GM23338 (cell line): ENCODE measurements around the gene PAM. TPM values are rescaled to one million over a fixed set of nuclear protein-coding genes. Genes with fewer than 3 reads are reported as not detected.

Source experiments
- ATAC-seq: fragments of 200-7000 bp; cut with Tn5 transposase; 3 replicates; pipeline ENCODE4 v1.9.1; 2020
- DNase-seq: peaks from one replicate; pipeline ENCODE4 v3.0.0-alpha.2; 2015; ENCODE audit warnings: low spot score
- H2AFZ ChIP-seq: fragments of 200-600 bp; sonication (generic); 2 replicates; pipeline ENCODE4 v1.8.0; 2016; ENCODE audit warnings: antibody characterized with exemption, mild to moderate bottlenecking, moderate library complexity
- H3F3A ChIP-seq: fragments of 200-600 bp; sonication (generic); replicated peaks from 2 replicates; pipeline ENCODE4 v1.8.0; 2017; ENCODE audit warnings: antibody characterized with exemption, mixed run types, low read depth
- H3K27ac ChIP-seq: fragments of 200-600 bp; sonication (generic); 2 replicates; pipeline ENCODE4 v1.6.1; 2016; ENCODE audit warnings: low read depth
- H3K27me3 ChIP-seq: fragments of 200-600 bp; sonication (generic); 2 replicates; pipeline ENCODE4 v1.8.0; 2016; ENCODE audit warnings: mild to moderate bottlenecking, mixed run types, moderate library complexity; ENCODE audit not compliant: insufficient read depth
- H3K36me3 ChIP-seq: fragments of 200-600 bp; sonication (generic); 2 replicates; pipeline ENCODE4 v1.8.0; 2016; ENCODE audit warnings: mild to moderate bottlenecking; ENCODE audit not compliant: insufficient read depth
- H3K4me1 ChIP-seq: fragments of 200-600 bp; sonication (generic); 2 replicates; pipeline ENCODE4 v1.8.0; 2016; ENCODE audit warnings: mild to moderate bottlenecking, moderate library complexity; ENCODE audit not compliant: insufficient read depth
- H3K4me2 ChIP-seq: fragments of 200-600 bp; sonication (generic); 2 replicates; pipeline ENCODE4 v1.7.1; 2017; ENCODE audit warnings: mixed run types
- H3K4me3 ChIP-seq: fragments of 200-600 bp; sonication (generic); 2 replicates; pipeline ENCODE4 v1.6.1; 2016; ENCODE audit warnings: mixed run types
- H3K79me2 ChIP-seq: fragments of 200-600 bp; sonication (generic); replicated peaks from 2 replicates; pipeline ENCODE4 v1.8.0; 2017; ENCODE audit warnings: mild to moderate bottlenecking; ENCODE audit not compliant: insufficient read depth
- H3K9me2 ChIP-seq: fragments of 200-600 bp; sonication (generic); 2 replicates; pipeline ENCODE4 v1.8.0; 2017; ENCODE audit not compliant: insufficient read depth
- H4K20me1 ChIP-seq: fragments of 200-600 bp; sonication (generic); replicated peaks from 2 replicates; pipeline ENCODE4 v1.8.0; 2017; ENCODE audit warnings: mild to moderate bottlenecking; ENCODE audit not compliant: insufficient read depth
- H3K27ac Mint-ChIP-seq: 2 replicates; pipeline ENCODE4 v1.8.0; 2020; ENCODE audit warnings: inconsistent platforms, mild to moderate bottlenecking, moderate library complexity, mixed read lengths
- H3K27me3 Mint-ChIP-seq: 3 replicates; pipeline ENCODE4 v1.8.0; 2022; ENCODE audit warnings: low read depth, mild to moderate bottlenecking, moderate library complexity, mixed read lengths, inconsistent platforms; ENCODE audit not compliant: insufficient read depth, poor library complexity
- H3K36me3 Mint-ChIP-seq: 3 replicates; pipeline ENCODE4 v1.8.0; 2021; ENCODE audit warnings: low read depth, mild to moderate bottlenecking, inconsistent platforms, moderate library complexity, mixed read lengths
- H3K4me1 Mint-ChIP-seq: 3 replicates; pipeline ENCODE4 v1.8.0; 2020; ENCODE audit warnings: mild to moderate bottlenecking, inconsistent platforms, mixed read lengths
- H3K4me3 Mint-ChIP-seq: 3 replicates; pipeline ENCODE4 v1.8.0; 2021; ENCODE audit warnings: moderate library complexity, mild to moderate bottlenecking, inconsistent platforms, mixed read lengths
- H3K9me3 Mint-ChIP-seq: 3 replicates; pipeline ENCODE4 v1.8.0; 2020; ENCODE audit warnings: moderate library complexity, mild to moderate bottlenecking, inconsistent platforms, mixed read lengths
- CTCF ChIP-seq, 2 experiments: fragments of 200-600 bp in 1 of 2; sonication (generic) in 1 of 2; conservative IDR thresholded peaks; 2 replicates each; pipeline versions ENCODE4 v1.5.1 to v1.6.1; 2016 to 2017; ENCODE audit warnings: antibody characterized with exemption in 2 of 2, low read depth in 2 of 2, mild to moderate bottlenecking in 2 of 2, moderate library complexity in 1 of 2
- ETS1 ChIP-seq: IDR thresholded peaks from 2 replicates; pipeline ENCODE4 v1.6.1; 2016; ENCODE audit warnings: antibody characterized with exemption
- EZH2phosphoT487 ChIP-seq: fragments of 200-600 bp; sonication (generic); IDR thresholded peaks from one replicate; pipeline ENCODE4 v1.8.1; 2018; ENCODE audit warnings: antibody characterized with exemption; ENCODE audit not compliant: unreplicated experiment
- JUNB ChIP-seq: IDR thresholded peaks from one replicate; pipeline ENCODE4 v1.6.1; 2016; ENCODE audit warnings: antibody characterized with exemption; ENCODE audit not compliant: unreplicated experiment
- NANOG ChIP-seq: IDR thresholded peaks from 2 replicates; pipeline ENCODE4 v1.6.1; 2016; ENCODE audit warnings: antibody characterized with exemption, borderline replicate concordance
- POLR2AphosphoS5 ChIP-seq: IDR thresholded peaks from 2 replicates; pipeline ENCODE4 v1.6.1; 2016; ENCODE audit warnings: antibody characterized with exemption, low read depth
- REST ChIP-seq: IDR thresholded peaks from one replicate; pipeline ENCODE4 v1.6.1; 2018; ENCODE audit warnings: antibody characterized with exemption; ENCODE audit not compliant: unreplicated experiment
- STAT1 ChIP-seq: IDR thresholded peaks from one replicate; pipeline ENCODE4 v1.6.1; 2016; ENCODE audit warnings: antibody characterized with exemption; ENCODE audit not compliant: unreplicated experiment
- ZNF114 ChIP-seq: fragments of 250-450 bp; sonication (Bioruptor Pico); IDR thresholded peaks from 2 replicates; pipeline ENCODE4 v1.5.0; 2020; ENCODE audit warnings: mild to moderate bottlenecking, moderate library complexity
- ZNF331 ChIP-seq: fragments of 250-450 bp; sonication (Bioruptor Pico); IDR thresholded peaks from 2 replicates; pipeline ENCODE4 v1.5.0; 2020; ENCODE audit warnings: low read depth, mild to moderate bottlenecking, moderate library complexity
- ZNF462 ChIP-seq: fragments of 250-450 bp; sonication (Bioruptor Pico); IDR thresholded peaks from 2 replicates; pipeline ENCODE4 v1.5.0; 2020; ENCODE audit warnings: mild to moderate bottlenecking, moderate library complexity
- polyA plus RNA-seq: library from polyadenylated mRNA; unstranded; fragments of >200 nt; fragmentation: Nextera tagmentation; extraction: Ambion mirVana; gene quantifications from 2 replicates; pipeline ENCODE4 v1.2.1, GENCODE V29; 2016
- total RNA-seq: library from RNA; depleted of rRNA; stranded (reverse); fragments of >200 nt; shearing (Covaris generic); gene quantifications from 2 replicates; pipeline ENCODE4 v1.2.3, GENCODE V29; 2014

The PAM gene
- total and polyA plus RNA-seq, 2 experiments from 2014 or later = 33.9 to 79.4 TPM

GRCh38 chr5:102788788-102789187 is 33.7 kb downstream of the PAM start:
- no peak overlapping the region for H3K27ac ChIP-seq
- Mint-ChIP-seq H3K36me3 (peaks cover 6% of the 10 kb centered on the region), H3K9me3 (peaks cover 6% of the 10 kb centered on the region; the same call in 1 of the 3 replicates), H3K27ac (no peak overlapping the region), H3K4me3 (no peak overlapping the region), H3K27me3 (no peaks in the 10 kb centered on the region), H3K4me1 (peaks cover 16% of the 10 kb centered on the region)
- H3K9me2 ChIP-seq = no peaks in the 10 kb centered on the region
- H3K4me2 ChIP-seq = no peak overlapping the region
- no peak for DNase-seq
- H3K36me3 ChIP-seq = no peaks in the 10 kb centered on the region
- no peak overlapping the region for H3K4me3 ChIP-seq
- peaks cover 8% of the 10 kb centered on the region; the same call in 1 of the 2 replicates for H3K4me1 ChIP-seq
- H2AFZ ChIP-seq = no peak overlapping the region
- H4K20me1 ChIP-seq = no peaks in the 10 kb centered on the region
- TF ChIP-seq NANOG (no peak), ZNF331 (CRISPR knock-in tag) (no peak), JUNB (no peak), ZNF462 (CRISPR knock-in tag) (no peak), ZNF114 (CRISPR knock-in tag) (no peak), EZH2phosphoT487 (no peak), ETS1 (no peak), STAT1 (no peak), POLR2AphosphoS5 (no peak), REST (no peak), CTCF (conservative IDR thresholded peaks at IDR 0.05; ENCODE audit: low read depth in 2 of 2) (no peak)
- no peaks in the 10 kb centered on the region for H3K27me3 ChIP-seq
- no peak for ATAC-seq
- no peaks in the 10 kb centered on the region for H3K79me2 ChIP-seq
- no peaks in the 10 kb centered on the region for H3F3A ChIP-seq
